Heart right ventricle (tissue), 16 donors: ENCODE data around the gene GPR149. TPM values are rescaled to one million over a fixed set of nuclear protein-coding genes. Genes with fewer than 3 reads are reported as not detected.
"Not testable (repeated sequence)": the region's sequence is repeated elsewhere in the genome, so short reads cannot be mapped to it uniquely, and the experiment has no call there.

Experiments
- ATAC-seq, 8 donors: fragments of 200-7000 bp; cut with Tn5 transposase; one replicate each; pipeline ENCODE4 v1.9.1; 2020; ENCODE audit warnings: mild to moderate bottlenecking in 8 of 8, moderate library complexity in 8 of 8, moderate number of reproducible peaks in 1 of 8
- DNase-seq, 2 donors: peaks; one replicate each; pipeline ENCODE4 v3.0.0-alpha.2; 2020
- H3K27ac ChIP-seq, 10 donors: fragments of 200-600 bp; sonication (generic) in 2 of 10; one replicate each; pipeline versions ENCODE4 v1.5.0 to v1.8.0; 2020 to 2022; ENCODE audit warnings: mild to moderate bottlenecking in 3 of 10
- H3K27me3 ChIP-seq, 7 donors: fragments of 200-600 bp; one replicate each; pipeline ENCODE4 v1.8.0; 2021 to 2022; ENCODE audit warnings: mild to moderate bottlenecking in 2 of 7
- H3K36me3 ChIP-seq, 9 donors: fragments of 200-600 bp; sonication (generic) in 1 of 9; one replicate each; pipeline versions ENCODE4 v1.5.0 to v1.8.0; 2020 to 2022; ENCODE audit warnings: mild to moderate bottlenecking in 2 of 9
- H3K4me1 ChIP-seq, 9 donors: fragments of 200-600 bp; sonication (generic) in 1 of 9; one replicate each; pipeline versions ENCODE4 v1.5.0 to v1.8.0; 2020 to 2022; ENCODE audit warnings: mild to moderate bottlenecking in 4 of 9
- H3K4me3 ChIP-seq, 10 donors: fragments of 200-600 bp; sonication (generic) in 2 of 10; one replicate each; pipeline versions ENCODE4 v1.5.0 to v1.8.0; 2020 to 2022; ENCODE audit warnings: mild to moderate bottlenecking in 7 of 10, moderate library complexity in 2 of 10
- H3K9me3 ChIP-seq, 11 donors: fragments of 200-600 bp in 10 of 11; sonication (generic) in 2 of 11; one replicate each; pipeline versions ENCODE4 v1.5.0 to v1.8.0; 2013 to 2022; ENCODE audit warnings: mild to moderate bottlenecking in 2 of 11, control low read depth in 1 of 11, moderate library complexity in 1 of 11
- WGBS, 2 donors: extraction: QIAGEN DNeasy Blood & Tissue Kit; methylation state at CpG; one replicate each; pipeline ENCODE4 v1.1.7; 2013; ENCODE audit warnings: inconsistent platforms in 1 of 2; 5-methylcytosine and 5-hydroxymethylcytosine counted together
- intact Hi-C, 10 donors: fragments of 100-400 bp; cut with DNase I; formaldehyde crosslinking; loops; one replicate each; pipeline versions ENCODE4 v1.11.1 to v1.14.2; 2022
- polyA plus RNA-seq, 2 donors: library from polyadenylated mRNA; stranded (reverse); fragments of 200-250 nt; gene quantifications; one replicate each; pipeline ENCODE4 v1.2.3, GENCODE V29; 2013
- total RNA-seq, 10 donors: library from RNA; stranded (reverse); fragmentation: NEBNext Ultra II Directional in 3 of 10; extraction: Animal tissue kit (Norgen Biotek cat#: 25700) in 3 of 10; gene quantifications; one replicate each; pipeline versions ENCODE4 v1.2.1 to v1.2.4, GENCODE V29; 2021 to 2023
- TF ChIP-seq, protein P1 (sequence below), 9 donors: fragments of 200-600 bp; sonication (generic) in 2 of 9; IDR thresholded peaks; one replicate each; pipeline versions ENCODE4 v1.5.0 to v1.8.0; 2021 to 2022; ENCODE audit warnings: antibody characterized with exemption in 9 of 9, mild to moderate bottlenecking in 5 of 9, moderate library complexity in 1 of 9
- donor health status: Arrhythmogenic right ventricular cardiomyopathy.
- donor health status: ischemic (EF 13 %, LVEDD 7.1; RV severe dilation, severe dysfunction).
- donor health status: healthy with polysubstance abuse.
- donor health status: DM: no; HTN: yes; CAD: no.
- donor health status: DM: no; HTN: no; CAD: no.
- donor health status: ischemic (EF 25% LVEDD 6.9; RV normal size, moderate dysfunction).
- donor health status: ischemic (EF 25% LVEDD 5.7; RV mildly dilated, moderate dysfunction).
- donor health status: healthy.
- donor health status: DM: yes; HTN: yes; CAD: no.
- donor health status: Ischemic cardiomyopathy.
- donor health status: ischemic (EF 35%, LVEDD 5.7; RV mildly dilated, moderate dysfunction).
- donor health status: nonischemic (EF 11% LVEDD 7.7; RV severe dilation, severe dysfunction).
- donor health status: DM: yes; HTN: yes; CAD: no.
- donor health status: PGD.
- donor health status: ischemic (EF 29% LVEDD 5.4; RV normal size, mild dysfunction).
- donor health status: nonischemic (EF 23%, LVEDD 6.1; RV moderate dilation, normal function).

Gene GPR149
- total and polyA plus RNA-seq, 12 donors, result not detected

- Histone ChIP-seq H3K4me3 (no peak overlapping the region), H3K4me1 (no peaks in the 10 kb centered on the region), H3K27ac (no peak overlapping the region), H3K36me3 (no peaks in the 10 kb centered on the region), H3K9me3 (no peaks in the 10 kb centered on the region), H3K27me3 (no peaks in the 10 kb centered on the region)
- no peak for DNase-seq
- TF ChIP-seq, protein P1, sequence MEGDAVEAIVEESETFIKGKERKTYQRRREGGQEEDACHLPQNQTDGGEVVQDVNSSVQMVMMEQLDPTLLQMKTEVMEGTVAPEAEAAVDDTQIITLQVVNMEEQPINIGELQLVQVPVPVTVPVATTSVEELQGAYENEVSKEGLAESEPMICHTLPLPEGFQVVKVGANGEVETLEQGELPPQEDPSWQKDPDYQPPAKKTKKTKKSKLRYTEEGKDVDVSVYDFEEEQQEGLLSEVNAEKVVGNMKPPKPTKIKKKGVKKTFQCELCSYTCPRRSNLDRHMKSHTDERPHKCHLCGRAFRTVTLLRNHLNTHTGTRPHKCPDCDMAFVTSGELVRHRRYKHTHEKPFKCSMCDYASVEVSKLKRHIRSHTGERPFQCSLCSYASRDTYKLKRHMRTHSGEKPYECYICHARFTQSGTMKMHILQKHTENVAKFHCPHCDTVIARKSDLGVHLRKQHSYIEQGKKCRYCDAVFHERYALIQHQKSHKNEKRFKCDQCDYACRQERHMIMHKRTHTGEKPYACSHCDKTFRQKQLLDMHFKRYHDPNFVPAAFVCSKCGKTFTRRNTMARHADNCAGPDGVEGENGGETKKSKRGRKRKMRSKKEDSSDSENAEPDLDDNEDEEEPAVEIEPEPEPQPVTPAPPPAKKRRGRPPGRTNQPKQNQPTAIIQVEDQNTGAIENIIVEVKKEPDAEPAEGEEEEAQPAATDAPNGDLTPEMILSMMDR (IDR thresholded peaks at IDR 0.05), result no peak
- intact Hi-C loops, result no loop called here
- ATAC-seq, result no peak
These were observed 34.6 kb upstream of the GPR149 start for GRCh38 chr3:154464440-154465190.

- no peaks in the 10 kb centered on the region for H3K4me1 ChIP-seq
- ATAC-seq (no peak), DNase-seq (no peak)
- no peaks in the 10 kb centered on the region for H3K27me3 ChIP-seq
- H3K4me3 ChIP-seq, result no peak overlapping the region
- no peaks in the 10 kb centered on the region for H3K36me3 ChIP-seq
- intact Hi-C loops, result no loop called here
- H3K27ac ChIP-seq, result no peak overlapping the region
- H3K9me3 ChIP-seq, result peaks cover 0 to 3% (median 0%) of the 10 kb centered on the region in 11 donors
- 68 to 72% methylated on average over 2 of the region's 2 CpGs for WGBS, 2 donors
- TF ChIP-seq, protein P1 (IDR thresholded peaks at IDR 0.05), result no peak
These were observed 28.6 kb upstream of the GPR149 start for GRCh38 chr3:154458560-154458959.

GRCh38 chr3:154439081-154439480 lies 9.1 kb upstream of the GPR149 start:
- H3K4me1 ChIP-seq, H3K4me3 ChIP-seq, H3K27me3 ChIP-seq, intact Hi-C loops, H3K36me3 ChIP-seq, ATAC-seq, H3K9me3 ChIP-seq, H3K27ac ChIP-seq, DNase-seq: not testable (repeated sequence)
- 81 to 88% methylated on average over 12 of the region's 12 CpGs for WGBS, 2 donors

DNA sequence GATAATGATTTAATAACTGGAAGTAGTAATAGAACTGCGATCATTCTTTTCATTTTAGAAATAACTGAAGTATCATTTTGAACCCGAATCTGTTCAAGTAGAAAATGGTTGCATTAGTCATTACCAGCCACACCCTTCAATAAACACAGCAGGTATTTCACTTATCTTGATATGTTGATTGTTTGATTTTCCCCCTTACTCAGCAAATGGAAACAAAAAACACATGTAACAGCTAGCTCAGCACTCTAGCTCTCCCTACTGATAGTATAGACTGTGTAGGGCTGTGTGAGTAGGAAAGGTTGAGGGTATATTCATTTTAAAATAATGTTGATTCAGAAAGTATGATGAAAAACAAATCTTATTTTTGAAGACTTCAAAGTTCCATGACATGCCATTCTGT lies 1.1 kb upstream of the GPR149 start:
- ATAC-seq (no peak), DNase-seq (no peak)
- H3K36me3 ChIP-seq, result no peaks in the 10 kb centered on the region
- intact Hi-C loops, result no loop called here
- no peak overlapping the region for H3K27ac ChIP-seq
- 78 to 89% methylated on average over 2 of the region's 2 CpGs for WGBS, 2 donors
- TF ChIP-seq, protein P1 (IDR thresholded peaks at IDR 0.05), result no peak
- peaks cover 0 to 47% (median 32%) of the 10 kb centered on the region in 7 donors for H3K27me3 ChIP-seq
- H3K4me3 ChIP-seq, result no peak overlapping the region
- no peaks in the 10 kb centered on the region for H3K9me3 ChIP-seq
- peaks cover 0 to 11% (median 0%) of the 10 kb centered on the region in 9 donors for H3K4me1 ChIP-seq
